HEK293 (cell line): ENCODE results near the gene ADM.
A peak's percentile ranks its signal among the peaks of the same experiment; 100 is the strongest.

ENCODE experiments used
- KLF8 ChIP-seq: fragments of 450-650 bp; formaldehyde crosslinking; IDR thresholded peaks from 2 replicates; pipeline ENCODE4 v1.5.1; 2016; ENCODE audit warnings: missing biosample characterization, missing genetic modification characterization
- PRDM1 ChIP-seq: fragments of 450-650 bp; formaldehyde crosslinking; IDR thresholded peaks from 2 replicates; pipeline ENCODE4; 2016; ENCODE audit warnings: missing biosample characterization, missing genetic modification characterization
- SETDB1 ChIP-seq: IDR thresholded peaks from one replicate; pipeline ENCODE4 v1.6.1; 2017; ENCODE audit warnings: mild to moderate bottlenecking, low read length, moderate library complexity, mixed read lengths; ENCODE audit not compliant: insufficient read length
- SP2 ChIP-seq: fragments of 450-650 bp; formaldehyde crosslinking; IDR thresholded peaks from 2 replicates; pipeline ENCODE4 v1.5.1; 2016; ENCODE audit warnings: missing biosample characterization, missing genetic modification characterization
- YY2 ChIP-seq: fragments of 450-650 bp; formaldehyde crosslinking; IDR thresholded peaks from 2 replicates; pipeline ENCODE4 v1.5.1; 2016; ENCODE audit warnings: missing biosample characterization, missing genetic modification characterization
- ZEB2 ChIP-seq: fragments of 450-650 bp; formaldehyde crosslinking; IDR thresholded peaks from 2 replicates; pipeline ENCODE4 v1.5.1; 2016; ENCODE audit warnings: missing biosample characterization, missing genetic modification characterization
- ZNF10 ChIP-seq: fragments of 450-650 bp; formaldehyde crosslinking; IDR thresholded peaks from 2 replicates; pipeline ENCODE4 v1.5.1; 2017; ENCODE audit warnings: missing biosample characterization, missing genetic modification characterization
- ZNF112 ChIP-seq: fragments of 450-650 bp; formaldehyde crosslinking; IDR thresholded peaks from 2 replicates; pipeline ENCODE4 v1.5.0; 2017; ENCODE audit warnings: missing biosample characterization, missing genetic modification characterization
- ZNF16 ChIP-seq: fragments of 450-650 bp; formaldehyde crosslinking; IDR thresholded peaks from 2 replicates; pipeline ENCODE4 v1.5.1; 2016; ENCODE audit warnings: low read depth, missing biosample characterization, missing genetic modification characterization
- ZNF174 ChIP-seq: fragments of 450-650 bp; formaldehyde crosslinking; IDR thresholded peaks from 2 replicates; pipeline ENCODE4 v1.5.0; 2017; ENCODE audit warnings: missing biosample characterization, mild to moderate bottlenecking, missing genetic modification characterization
- ZNF223 ChIP-seq: fragments of 450-650 bp; formaldehyde crosslinking; IDR thresholded peaks from 2 replicates; pipeline ENCODE4 v1.5.1; 2016; ENCODE audit warnings: missing biosample characterization, missing genetic modification characterization
- ZNF24 ChIP-seq: fragments of 450-650 bp; formaldehyde crosslinking; IDR thresholded peaks from 2 replicates; pipeline ENCODE4 v1.5.1; 2016; ENCODE audit warnings: missing biosample characterization, missing genetic modification characterization
- ZNF324 ChIP-seq: fragments of 450-650 bp; formaldehyde crosslinking; IDR thresholded peaks from 2 replicates; pipeline ENCODE4 v1.5.1; 2016; ENCODE audit warnings: missing biosample characterization, missing genetic modification characterization
- ZNF335 ChIP-seq: fragments of 450-650 bp; formaldehyde crosslinking; conservative IDR thresholded peaks from 2 replicates; pipeline ENCODE4 v1.5.1; 2016; ENCODE audit warnings: missing biosample characterization, missing genetic modification characterization
- ZNF394 ChIP-seq: fragments of 450-650 bp; formaldehyde crosslinking; IDR thresholded peaks from 2 replicates; pipeline ENCODE4 v1.5.1; 2016; ENCODE audit warnings: missing biosample characterization, missing genetic modification characterization, mild to moderate bottlenecking, moderate library complexity, borderline replicate concordance
- ZNF433 ChIP-seq: fragments of 450-650 bp; formaldehyde crosslinking; IDR thresholded peaks from 2 replicates; pipeline ENCODE4 v1.5.1; 2016; ENCODE audit warnings: missing biosample characterization, missing genetic modification characterization, low read depth
- ZNF473 ChIP-seq: fragments of 450-650 bp; formaldehyde crosslinking; IDR thresholded peaks from 2 replicates; pipeline ENCODE4 v1.5.1; 2017; ENCODE audit warnings: missing biosample characterization, missing genetic modification characterization
- ZNF48 ChIP-seq: fragments of 450-650 bp; formaldehyde crosslinking; IDR thresholded peaks from 2 replicates; pipeline ENCODE4 v1.5.1; 2016; ENCODE audit warnings: missing biosample characterization, missing genetic modification characterization
- ZNF510 ChIP-seq: fragments of 450-650 bp; formaldehyde crosslinking; IDR thresholded peaks from 2 replicates; pipeline ENCODE4 v1.5.1; 2018; ENCODE audit warnings: mild to moderate bottlenecking, missing genetic modification characterization, missing biosample characterization; ENCODE audit not compliant: insufficient replicate concordance
- ZNF530 ChIP-seq: fragments of 450-650 bp; formaldehyde crosslinking; IDR thresholded peaks from 2 replicates; pipeline ENCODE4 v1.5.1; 2016; ENCODE audit warnings: low read depth, missing biosample characterization, missing genetic modification characterization
- ZNF558 ChIP-seq: fragments of 450-650 bp; formaldehyde crosslinking; IDR thresholded peaks from 2 replicates; pipeline ENCODE4 v1.5.1; 2016; ENCODE audit warnings: missing biosample characterization, missing genetic modification characterization
- ZNF571 ChIP-seq: fragments of 450-650 bp; formaldehyde crosslinking; IDR thresholded peaks from 2 replicates; pipeline ENCODE4 v1.5.0; 2017; ENCODE audit warnings: missing biosample characterization, missing genetic modification characterization
- ZNF600 ChIP-seq: fragments of 450-650 bp; formaldehyde crosslinking; IDR thresholded peaks from 2 replicates; pipeline ENCODE4 v1.5.1; 2016; ENCODE audit warnings: missing biosample characterization, missing genetic modification characterization
- ZNF624 ChIP-seq: fragments of 450-650 bp; formaldehyde crosslinking; IDR thresholded peaks from 2 replicates; pipeline ENCODE4 v1.5.1; 2017; ENCODE audit warnings: missing biosample characterization, missing genetic modification characterization
- ZNF707 ChIP-seq: fragments of 450-650 bp; formaldehyde crosslinking; IDR thresholded peaks from 2 replicates; pipeline ENCODE4 v1.5.1; 2016; ENCODE audit warnings: missing biosample characterization, missing genetic modification characterization
- ZNF785 ChIP-seq: fragments of 450-650 bp; formaldehyde crosslinking; IDR thresholded peaks from 2 replicates; pipeline ENCODE4 v1.5.1; 2016; ENCODE audit warnings: missing biosample characterization, missing genetic modification characterization
- TF ChIP-seq, protein P1 (sequence below): fragments of 450-650 bp; formaldehyde crosslinking; conservative IDR thresholded peaks from 2 replicates; pipeline ENCODE4 v1.5.1; 2016; ENCODE audit warnings: low read depth, missing biosample characterization, missing genetic modification characterization
- TF ChIP-seq, protein P2 (sequence below): fragments of 450-650 bp; formaldehyde crosslinking; IDR thresholded peaks from 2 replicates; pipeline ENCODE4 v1.5.1; 2017; ENCODE audit warnings: missing biosample characterization, missing genetic modification characterization
- TF ChIP-seq, protein P3 (sequence below): fragments of 450-650 bp; formaldehyde crosslinking; IDR thresholded peaks from 2 replicates; pipeline ENCODE4 v1.5.1; 2016; ENCODE audit warnings: missing biosample characterization, missing genetic modification characterization

Gene ADM

DNA sequence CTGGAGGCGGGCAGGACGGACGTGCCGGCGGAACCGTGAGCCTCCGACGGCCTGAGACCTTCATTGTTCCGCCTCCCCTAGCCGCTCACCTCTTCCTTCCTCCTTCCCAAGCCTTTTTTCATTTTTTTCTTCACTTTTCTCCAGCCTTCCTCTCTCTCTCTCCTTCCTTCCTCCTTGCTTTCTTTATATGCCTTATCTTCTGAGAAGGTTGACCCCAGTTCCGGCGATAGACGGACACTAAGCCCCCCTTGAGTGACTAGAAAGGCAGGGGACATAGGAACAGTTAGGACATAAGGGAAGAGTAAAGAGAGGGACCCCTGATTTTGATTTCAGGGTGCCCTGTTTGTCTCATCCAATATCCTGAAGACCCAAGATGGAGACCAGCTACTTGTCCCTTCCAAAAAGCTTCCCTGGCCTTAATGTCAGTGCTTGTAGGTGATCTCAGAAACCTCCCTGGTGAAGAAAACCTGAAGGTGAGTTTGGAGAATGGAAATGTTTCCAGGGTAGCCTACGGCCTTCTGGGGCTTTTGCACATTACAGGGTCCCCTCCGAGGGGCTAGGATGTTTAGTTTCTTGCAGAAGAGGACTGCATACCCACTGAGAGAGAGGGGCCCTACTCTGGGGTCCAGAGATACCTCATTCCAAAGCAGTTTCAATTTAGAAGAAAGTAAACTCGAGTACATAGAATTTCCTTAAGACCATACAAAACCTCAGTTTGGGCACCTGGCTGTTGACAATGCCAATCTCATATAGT, 3.5 kb downstream of the ADM start (continued):
- TF ChIP-seq ZNF473 (tag by site-specific recombination) (no peak), ZNF335 (0 out of 2 replicates have a peak, but pooled peaks have one; percentile 13), ZNF510 (tag by site-specific recombination) (no peak), ZNF324 (tag by site-specific recombination) (no peak; the same call in 1 of the 2 replicates), ZNF24 (tag by site-specific recombination) (no peak), ZNF600 (no peak; the same call in 1 of the 2 replicates), ZNF48 (no peak), ZNF112 (tag by site-specific recombination) (no peak), ZNF433 (tag by site-specific recombination) (no peak), ZNF785 (tag by site-specific recombination) (no peak), KLF8 (no peak), ZNF558 (tag by site-specific recombination) (no peak), ZEB2 (tag by site-specific recombination) (peak; percentile 81; the same call in 1 of the 2 replicates), SETDB1 (no peak), ZNF571 (tag by site-specific recombination) (no peak), YY2 (tag by site-specific recombination) (no peak), ZNF394 (no peak), ZNF530 (tag by site-specific recombination) (no peak), SP2 (peak; percentile 62; the same call in 1 of the 2 replicates), ZNF624 (tag by site-specific recombination) (no peak), ZNF707 (tag by site-specific recombination) (no peak), ZNF174 (tag by site-specific recombination) (no peak), ZNF16 (tag by site-specific recombination) (no peak), ZNF10 (tag by site-specific recombination) (no peak), ZNF223 (tag by site-specific recombination) (no peak), PRDM1 (tag by site-specific recombination) (no peak; the same call in 1 of the 2 replicates)
- TF ChIP-seq, protein P1, sequence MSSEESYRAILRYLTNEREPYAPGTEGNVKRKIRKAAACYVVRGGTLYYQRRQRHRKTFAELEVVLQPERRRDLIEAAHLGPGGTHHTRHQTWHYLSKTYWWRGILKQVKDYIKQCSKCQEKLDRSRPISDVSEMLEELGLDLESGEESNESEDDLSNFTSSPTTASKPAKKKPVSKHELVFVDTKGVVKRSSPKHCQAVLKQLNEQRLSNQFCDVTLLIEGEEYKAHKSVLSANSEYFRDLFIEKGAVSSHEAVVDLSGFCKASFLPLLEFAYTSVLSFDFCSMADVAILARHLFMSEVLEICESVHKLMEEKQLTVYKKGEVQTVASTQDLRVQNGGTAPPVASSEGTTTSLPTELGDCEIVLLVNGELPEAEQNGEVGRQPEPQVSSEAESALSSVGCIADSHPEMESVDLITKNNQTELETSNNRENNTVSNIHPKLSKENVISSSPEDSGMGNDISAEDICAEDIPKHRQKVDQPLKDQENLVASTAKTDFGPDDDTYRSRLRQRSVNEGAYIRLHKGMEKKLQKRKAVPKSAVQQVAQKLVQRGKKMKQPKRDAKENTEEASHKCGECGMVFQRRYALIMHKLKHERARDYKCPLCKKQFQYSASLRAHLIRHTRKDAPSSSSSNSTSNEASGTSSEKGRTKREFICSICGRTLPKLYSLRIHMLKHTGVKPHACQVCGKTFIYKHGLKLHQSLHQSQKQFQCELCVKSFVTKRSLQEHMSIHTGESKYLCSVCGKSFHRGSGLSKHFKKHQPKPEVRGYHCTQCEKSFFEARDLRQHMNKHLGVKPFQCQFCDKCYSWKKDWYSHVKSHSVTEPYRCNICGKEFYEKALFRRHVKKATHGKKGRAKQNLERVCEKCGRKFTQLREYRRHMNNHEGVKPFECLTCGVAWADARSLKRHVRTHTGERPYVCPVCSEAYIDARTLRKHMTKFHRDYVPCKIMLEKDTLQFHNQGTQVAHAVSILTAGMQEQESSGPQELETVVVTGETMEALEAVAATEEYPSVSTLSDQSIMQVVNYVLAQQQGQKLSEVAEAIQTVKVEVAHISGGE (tag by site-specific recombination) = peak; percentile 27; the same call in 1 of the 2 replicates
- TF ChIP-seq, protein P2, sequence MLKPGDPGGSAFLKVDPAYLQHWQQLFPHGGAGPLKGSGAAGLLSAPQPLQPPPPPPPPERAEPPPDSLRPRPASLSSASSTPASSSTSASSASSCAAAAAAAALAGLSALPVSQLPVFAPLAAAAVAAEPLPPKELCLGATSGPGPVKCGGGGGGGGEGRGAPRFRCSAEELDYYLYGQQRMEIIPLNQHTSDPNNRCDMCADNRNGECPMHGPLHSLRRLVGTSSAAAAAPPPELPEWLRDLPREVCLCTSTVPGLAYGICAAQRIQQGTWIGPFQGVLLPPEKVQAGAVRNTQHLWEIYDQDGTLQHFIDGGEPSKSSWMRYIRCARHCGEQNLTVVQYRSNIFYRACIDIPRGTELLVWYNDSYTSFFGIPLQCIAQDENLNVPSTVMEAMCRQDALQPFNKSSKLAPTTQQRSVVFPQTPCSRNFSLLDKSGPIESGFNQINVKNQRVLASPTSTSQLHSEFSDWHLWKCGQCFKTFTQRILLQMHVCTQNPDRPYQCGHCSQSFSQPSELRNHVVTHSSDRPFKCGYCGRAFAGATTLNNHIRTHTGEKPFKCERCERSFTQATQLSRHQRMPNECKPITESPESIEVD (tag by site-specific recombination) = no peak
- TF ChIP-seq, protein P3, sequence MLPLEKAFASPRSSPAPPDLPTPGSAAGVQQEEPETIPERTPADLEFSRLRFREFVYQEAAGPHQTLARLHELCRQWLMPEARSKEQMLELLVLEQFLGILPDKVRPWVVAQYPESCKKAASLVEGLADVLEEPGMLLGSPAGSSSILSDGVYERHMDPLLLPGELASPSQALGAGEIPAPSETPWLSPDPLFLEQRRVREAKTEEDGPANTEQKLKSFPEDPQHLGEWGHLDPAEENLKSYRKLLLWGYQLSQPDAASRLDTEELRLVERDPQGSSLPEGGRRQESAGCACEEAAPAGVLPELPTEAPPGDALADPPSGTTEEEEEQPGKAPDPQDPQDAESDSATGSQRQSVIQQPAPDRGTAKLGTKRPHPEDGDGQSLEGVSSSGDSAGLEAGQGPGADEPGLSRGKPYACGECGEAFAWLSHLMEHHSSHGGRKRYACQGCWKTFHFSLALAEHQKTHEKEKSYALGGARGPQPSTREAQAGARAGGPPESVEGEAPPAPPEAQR (tag by site-specific recombination) = no peak
